ENCODE results near the gene FTCD. TPM values are rescaled to one million over a fixed set of nuclear protein-coding genes. Genes with fewer than 3 reads are reported as not detected.
"Not testable (repeated sequence)": the region's sequence is repeated elsewhere in the genome, so short reads cannot be mapped to it uniquely, and the experiment has no call there.

The FTCD gene
- total RNA-seq, 1 donor from 2014 or later = not detected

GRCh38 chr21:46185716-46186115 is 30.3 kb upstream of the FTCD start:
- peaks cover 53% of the 10 kb centered on the region for H3K4me1 ChIP-seq
- H3K36me3 ChIP-seq = no peaks in the 10 kb centered on the region
- H3K9me3 ChIP-seq = no peaks in the 10 kb centered on the region
- TF ChIP-seq CTCF (IDR thresholded peaks at IDR 0.05) (no peak), POLR2A (IDR thresholded peaks at IDR 0.05) (no peak)
- DNase-seq (ENCODE audit: extremely low spot score in 2 of 2) = no peak
- no peaks in the 10 kb centered on the region for H3K27me3 ChIP-seq
- H3K27ac ChIP-seq = peak overlapping the region; percentile 93
- H3K4me3 ChIP-seq = no peak overlapping the region
- intact Hi-C loops (cut with DNase I) = no loop called here

- TF ChIP-seq POLR2AphosphoS5 (IDR thresholded peaks at IDR 0.05; ENCODE audit: insufficient read depth in 1 of 2, low read depth in 1 of 2) (peak; percentile 50 to 64), POLR2A (IDR thresholded peaks at IDR 0.05) (no peak), CTCF (IDR thresholded peaks at IDR 0.05) (no peak)
- intact Hi-C loops (cut with DNase I) = no loop called here
Measured at GRCh38 chr21:46184625-46185555, 29.5 kb upstream of the FTCD start.

GRCh38 chr21:46183910-46184624 is 28.7 kb upstream of the FTCD start, which contains the start of gene SPATC1L:
TSS of gene SPATC1L (minus strand) at chr21:46184459. CDS start at chr21:46182816, 1,643 bp downstream.
- Histone ChIP-seq H3K36me3 (no peaks in the 10 kb centered on the region), H3K27ac (peak within 1 kb of the TSS; percentile 93), H3K4me1 (peaks cover 36% of the 10 kb centered on the region), H3K4me3 (peak within 1 kb of the TSS; percentile 40 to 62), H3K27me3 (no peaks in the 10 kb centered on the region), H3K9me3 (no peaks in the 10 kb centered on the region)
- intact Hi-C loops (cut with DNase I) = no loop called here
- TF ChIP-seq POLR2AphosphoS5 (IDR thresholded peaks at IDR 0.05; ENCODE audit: insufficient read depth in 1 of 2, low read depth in 1 of 2) (no peak), CTCF (IDR thresholded peaks at IDR 0.05) (no peak)
- DNase-seq (ENCODE audit: extremely low spot score in 2 of 2) = peak in 1 of 2 donors; percentile 89

More at GRCh38 chr21:46184625-46185555, 29.5 kb upstream of the FTCD start:
- Histone ChIP-seq H3K4me3 (peak overlapping the region; percentile 36 to 62), H3K4me1 (peaks cover 44% of the 10 kb centered on the region), H3K36me3 (no peaks in the 10 kb centered on the region), H3K9me3 (no peaks in the 10 kb centered on the region), H3K27ac (peak overlapping the region; percentile 93), H3K27me3 (no peaks in the 10 kb centered on the region)
- peak; percentile 91 to 96 for DNase-seq (ENCODE audit: extremely low spot score in 2 of 2)

GRCh38 chr21:46183337-46183909 is 28.0 kb upstream of the FTCD start:
- H3K27me3 ChIP-seq; H3K36me3 ChIP-seq; intact Hi-C loops (cut with DNase I); H3K9me3 ChIP-seq: not testable (repeated sequence)
- peak overlapping the region in 1 of 2 donors; percentile 62 for H3K4me3 ChIP-seq
- peak overlapping the region; percentile 86 for H3K27ac ChIP-seq
- H3K4me1 ChIP-seq = peaks cover 30% of the 10 kb centered on the region
- DNase-seq (ENCODE audit: extremely low spot score in 2 of 2) = peak in 1 of 2 donors; percentile 88

GRCh38 chr21:46182548-46183336 is 27.4 kb upstream of the FTCD start:
- intact Hi-C loops (cut with DNase I) = no loop called here
- Histone ChIP-seq H3K27ac (peak overlapping the region; percentile 60), H3K9me3 (no peaks in the 10 kb centered on the region), H3K36me3 (no peaks in the 10 kb centered on the region), H3K4me3 (no peak overlapping the region), H3K4me1 (peaks cover 23% of the 10 kb centered on the region), H3K27me3 (no peaks in the 10 kb centered on the region)
- no peak for TF ChIP-seq CTCF (IDR thresholded peaks at IDR 0.05)
- TF ChIP-seq POLR2AphosphoS5 (IDR thresholded peaks at IDR 0.05; ENCODE audit: insufficient read depth in 1 of 2, low read depth in 1 of 2) = peak in 1 of 2 donors; percentile 19
- DNase-seq (ENCODE audit: extremely low spot score in 2 of 2) = peak in 1 of 2 donors; percentile 90

Measured in vagina (tissue), 2 donors.